SK-N-SH (cell line): ENCODE results near the gene PDE8A. TPM values are rescaled to one million over a fixed set of nuclear protein-coding genes. Genes with fewer than 3 reads are reported as not detected.
"Not testable (repeated sequence)": the region's sequence is repeated elsewhere in the genome, so short reads cannot be mapped to it uniquely, and the experiment has no call there.

Experiments used
- CTCF ChIA-PET: fragments of 300-600, 350-600 bp; formaldehyde crosslinking; extraction: SDS; loops from one replicate; lab custom pipeline; 2021; lab: Yijun Ruan, JAX
- POLR2A ChIA-PET: fragments of 350-600 bp; sonication (Branson Sonifier 250); formaldehyde crosslinking; extraction: SDS; loops from one replicate; lab custom pipeline; 2020; ENCODE audit warnings: antibody characterized with exemption, inconsistent platforms; lab: Yijun Ruan, JAX
- DNase-seq: peaks from one replicate; pipeline ENCODE4 v3.0.0; 2012
- H2AFZ ChIP-seq: fragments of 200-600 bp; sonication (generic); 2 replicates; pipeline ENCODE4 v1.8.1; 2016; ENCODE audit warnings: antibody characterized with exemption, mild to moderate bottlenecking, low read depth
- H3F3A ChIP-seq: fragments of 200-600 bp; sonication (generic); replicated peaks from 2 replicates; pipeline ENCODE3; 2016; ENCODE audit warnings: antibody characterized with exemption, mild to moderate bottlenecking; ENCODE audit not compliant: insufficient read depth
- H3K27ac ChIP-seq, 2 experiments: fragments of 200-500 bp in 1 of 2; fragments of 200-600 bp in 1 of 2; sonication (Bioruptor generic) in 1 of 2; sonication (generic), shearing (Covaris generic) in 1 of 2; 2 replicates each; pipeline versions ENCODE4 v1.5.1 to v1.6.1; 2014 to 2016; ENCODE audit warnings: low read depth in 2 of 2, inconsistent platforms in 1 of 2, low read length in 1 of 2, mild to moderate bottlenecking in 1 of 2, mixed read lengths in 1 of 2
- H3K27me3 ChIP-seq: fragments of 200-600 bp; sonication (generic), shearing (Covaris generic); 2 replicates; pipeline ENCODE4 v1.6.1; 2016; ENCODE audit warnings: mixed run types; ENCODE audit not compliant: insufficient read depth
- H3K36me3 ChIP-seq, 2 experiments: fragments of 200-500 bp in 1 of 2; fragments of 200-600 bp in 1 of 2; sonication (Bioruptor generic) in 1 of 2; sonication (generic) in 1 of 2; replicated peaks in 1 of 2; 2 replicates each; pipeline versions ENCODE3 to v1.5.1; 2014 to 2016; ENCODE audit warnings: low read length in 1 of 2, mild to moderate bottlenecking in 1 of 2; ENCODE audit not compliant: insufficient read depth in 2 of 2, control insufficient read depth in 1 of 2
- H3K4me1 ChIP-seq, 2 experiments: fragments of 200-500 bp in 1 of 2; fragments of 200-600 bp in 1 of 2; sonication (Bioruptor generic) in 1 of 2; sonication (generic), shearing (Covaris generic) in 1 of 2; 2 replicates each; pipeline versions ENCODE4 v1.5.1 to v1.6.1; 2014 to 2016; ENCODE audit warnings: low read depth in 1 of 2, low read length in 1 of 2, mixed run types in 1 of 2; ENCODE audit not compliant: insufficient read depth in 2 of 2, control insufficient read depth in 1 of 2
- H3K4me2 ChIP-seq: fragments of 200-600 bp; sonication (generic), shearing (Covaris generic); 2 replicates; pipeline ENCODE4 v1.6.1; 2017; ENCODE audit warnings: mixed run types
- H3K4me3 ChIP-seq, 2 experiments: fragments of 200-500 bp in 1 of 2; fragments of 200-600 bp in 1 of 2; sonication (Bioruptor generic) in 1 of 2; sonication (generic), shearing (Covaris generic) in 1 of 2; 2 replicates each; pipeline versions ENCODE4 v1.5.1 to v1.8.1; 2014 to 2016; ENCODE audit warnings: low read depth in 2 of 2, inconsistent platforms in 1 of 2, low read length in 1 of 2, mild to moderate bottlenecking in 1 of 2, mixed read lengths in 1 of 2, moderate library complexity in 1 of 2
- H3K79me2 ChIP-seq: fragments of 200-600 bp; sonication (generic); 2 replicates; pipeline ENCODE4 v1.8.1; 2017; ENCODE audit warnings: mild to moderate bottlenecking; ENCODE audit not compliant: insufficient read depth
- H3K9ac ChIP-seq: fragments of 200-600 bp; sonication (generic); 2 replicates; pipeline ENCODE4 v1.6.1; 2017; ENCODE audit warnings: mixed run types
- H3K9me2 ChIP-seq: fragments of 200-600 bp; sonication (generic); 2 replicates; pipeline ENCODE4 v1.6.1; 2017; ENCODE audit warnings: mixed run types
- H3K9me3 ChIP-seq: fragments of 200-600 bp; sonication (generic); 2 replicates; pipeline ENCODE4 v1.6.1; 2017; ENCODE audit warnings: mixed run types, mild to moderate bottlenecking, moderate library complexity
- H4K20me1 ChIP-seq: fragments of 200-600 bp; sonication (generic); 2 replicates; pipeline ENCODE4 v1.6.1; 2017; ENCODE audit warnings: mild to moderate bottlenecking, mixed run types; ENCODE audit not compliant: insufficient read depth
- ELF1 ChIP-seq: IDR thresholded peaks from 2 replicates; pipeline ENCODE4 v1.4.0; 2012
- EZH2phosphoT487 ChIP-seq: fragments of 200-600 bp; sonication (generic); IDR thresholded peaks from 2 replicates; pipeline ENCODE4 v1.6.1; 2017; ENCODE audit warnings: low read depth, mixed run types, mild to moderate bottlenecking, antibody characterized with exemption, moderate library complexity, borderline replicate concordance
- FOXJ3 ChIP-seq: sonication (generic); formaldehyde crosslinking; IDR thresholded peaks from 2 replicates; pipeline ENCODE4 v1.5.1; 2020; ENCODE audit warnings: mild to moderate bottlenecking, missing genetic modification reagents
- FOXM1 ChIP-seq: IDR thresholded peaks from 2 replicates; pipeline ENCODE4 v1.4.0; 2012; ENCODE audit warnings: low read depth, mild to moderate bottlenecking
- GATA2 ChIP-seq: sonication (generic); formaldehyde crosslinking; IDR thresholded peaks from 2 replicates; pipeline ENCODE4 v1.5.0; 2020; ENCODE audit warnings: mild to moderate bottlenecking, missing genetic modification reagents
- MEF2A ChIP-seq: IDR thresholded peaks from 2 replicates; pipeline ENCODE4 v1.4.0; 2012; ENCODE audit warnings: low read depth, borderline replicate concordance
- MXI1 ChIP-seq: IDR thresholded peaks from 2 replicates; pipeline ENCODE4 v1.6.1; 2012; ENCODE audit warnings: mild to moderate bottlenecking, low read depth, low read length, improper control_type of control experiment
- NFIC ChIP-seq: IDR thresholded peaks from 2 replicates; pipeline ENCODE4 v1.4.0; 2012; ENCODE audit warnings: borderline replicate concordance
- POLR2AphosphoS5 ChIP-seq: IDR thresholded peaks from 2 replicates; pipeline ENCODE4 v1.6.1; 2012; ENCODE audit warnings: low read depth, low read length
- RCOR1 ChIP-seq: fragments of 150-350 bp; IDR thresholded peaks from 2 replicates; pipeline ENCODE4 v1.6.1; 2017; ENCODE audit warnings: antibody characterized with exemption, low read length
- SIN3A ChIP-seq: IDR thresholded peaks from 2 replicates; pipeline ENCODE4 v1.6.1; 2012; ENCODE audit warnings: low read depth, mild to moderate bottlenecking, low read length, moderate library complexity, borderline replicate concordance
- TAF1 ChIP-seq: IDR thresholded peaks from 2 replicates; pipeline ENCODE4 v1.6.1; 2012; ENCODE audit warnings: low read depth, mild to moderate bottlenecking, low read length, moderate library complexity, borderline replicate concordance
- TEAD4 ChIP-seq: IDR thresholded peaks from 2 replicates; pipeline ENCODE4 v1.4.0; 2012; ENCODE audit warnings: mild to moderate bottlenecking, borderline replicate concordance; ENCODE audit not compliant: insufficient read depth
- YY1 ChIP-seq: IDR thresholded peaks from 2 replicates; pipeline ENCODE4 v1.4.0; 2012; ENCODE audit warnings: low read depth, mild to moderate bottlenecking
- WGBS: methylation state at CpG from one replicate; pipeline ENCODE4 v1.1.6; 2017; ENCODE audit warnings: low lambda C conversion rate; 5-methylcytosine and 5-hydroxymethylcytosine counted together
- polyA plus RNA-seq, 3 experiments: library from polyadenylated mRNA; depleted of rRNA; stranded (reverse); fragments of >200 nt; gene quantifications; 2 replicates each; pipeline ENCODE4 v1.2.3, GENCODE V29; 2012
- TF ChIP-seq, protein P1 (sequence below): IDR thresholded peaks from 2 replicates; pipeline ENCODE4 v1.4.0; 2012; ENCODE audit warnings: low read depth, borderline replicate concordance
- TF ChIP-seq, protein P2 (sequence below): IDR thresholded peaks from 2 replicates; pipeline ENCODE4; 2012

Gene PDE8A
- polyA plus RNA-seq, 1 of the 3 experiments (the other 2 are of a cell fraction): 13.4 TPM

DNA sequence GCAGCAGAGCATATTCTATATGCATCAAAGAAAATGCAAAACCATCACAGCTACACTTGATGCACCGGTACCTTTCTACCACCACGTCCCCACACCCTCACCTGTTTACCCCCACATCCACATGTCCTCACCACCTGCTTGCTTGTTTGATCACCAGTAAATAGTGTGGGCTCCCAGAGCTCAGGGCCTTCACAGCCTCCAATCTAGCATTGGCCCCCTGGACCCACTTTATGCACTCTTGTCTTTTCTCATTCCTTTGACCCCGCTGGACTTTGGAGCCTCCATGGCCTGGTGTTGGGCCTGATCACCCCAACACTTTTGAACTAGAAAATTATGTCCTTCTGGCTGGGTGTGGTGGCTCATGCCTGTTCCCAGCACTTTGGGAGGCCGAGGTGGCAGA is 190.1 kb downstream of the PDE8A start (continued):
- TF ChIP-seq MEF2A: no peak
- TF ChIP-seq EZH2phosphoT487: no peak
- TF ChIP-seq, protein P1, sequence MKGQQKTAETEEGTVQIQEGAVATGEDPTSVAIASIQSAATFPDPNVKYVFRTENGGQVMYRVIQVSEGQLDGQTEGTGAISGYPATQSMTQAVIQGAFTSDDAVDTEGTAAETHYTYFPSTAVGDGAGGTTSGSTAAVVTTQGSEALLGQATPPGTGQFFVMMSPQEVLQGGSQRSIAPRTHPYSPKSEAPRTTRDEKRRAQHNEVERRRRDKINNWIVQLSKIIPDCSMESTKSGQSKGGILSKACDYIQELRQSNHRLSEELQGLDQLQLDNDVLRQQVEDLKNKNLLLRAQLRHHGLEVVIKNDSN: no peak
- no peak for TF ChIP-seq ELF1
- TF ChIP-seq GATA2 (CRISPR knock-in tag): no peak
- TF ChIP-seq POLR2AphosphoS5: no peak
- TF ChIP-seq FOXM1: no peak
- no peak for TF ChIP-seq SIN3A

DNA sequence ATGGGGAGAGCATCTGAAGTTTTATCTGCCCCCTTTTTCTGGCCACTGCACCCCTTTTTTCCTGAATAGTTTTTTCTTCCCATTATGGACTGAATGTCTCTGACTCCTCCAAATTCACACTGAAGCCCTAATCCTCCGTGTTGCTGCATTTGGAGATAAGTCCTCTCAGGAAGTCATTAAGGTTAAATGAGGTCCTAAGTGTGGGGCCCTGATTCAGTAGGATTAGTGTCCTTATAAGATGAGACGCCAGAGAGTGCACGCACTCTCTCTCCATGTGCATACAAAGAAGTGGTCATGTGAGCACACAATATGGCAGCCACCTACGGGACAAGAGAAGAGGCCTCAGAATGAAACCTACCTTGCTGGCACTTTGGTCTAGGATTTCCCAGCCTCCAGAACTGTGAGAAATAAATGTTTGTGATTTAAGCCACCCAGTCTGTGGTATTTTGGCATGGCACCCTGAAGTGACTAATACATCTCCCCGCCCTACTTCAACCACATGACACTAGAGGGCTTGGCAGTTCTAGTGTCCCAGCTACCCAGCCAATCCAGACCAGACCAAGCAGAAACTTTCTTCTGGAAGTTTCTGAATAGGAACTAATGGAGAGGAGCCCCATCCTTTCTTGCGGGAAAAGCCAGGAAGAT is 191.3 kb downstream of the PDE8A start:
- Histone ChIP-seq H3K9ac (no peak overlapping the region), H3F3A (no peaks in the 10 kb centered on the region), H3K4me1 (peaks cover 3 to 8% of the 10 kb centered on the region in 2 experiments; a peak in 2 of 4 replicates), H3K27me3 (no peaks in the 10 kb centered on the region), H4K20me1 (no peaks in the 10 kb centered on the region), H3K36me3 (no peaks in the 10 kb centered on the region), H3K9me2 (no peaks in the 10 kb centered on the region), H3K4me3 (no peak overlapping the region)
- WGBS: 76% methylated on average over 6 of the region's 6 CpGs
- POLR2A ChIA-PET: no interaction called here
- no peak for TF ChIP-seq TEAD4
- no peak for TF ChIP-seq RCOR1
- no peak for TF ChIP-seq TAF1
- TF ChIP-seq YY1: no peak
- no peak for TF ChIP-seq FOXJ3 (CRISPR knock-in tag)
- TF ChIP-seq EZH2phosphoT487: no peak
- TF ChIP-seq NFIC: no peak
- TF ChIP-seq, protein P2, sequence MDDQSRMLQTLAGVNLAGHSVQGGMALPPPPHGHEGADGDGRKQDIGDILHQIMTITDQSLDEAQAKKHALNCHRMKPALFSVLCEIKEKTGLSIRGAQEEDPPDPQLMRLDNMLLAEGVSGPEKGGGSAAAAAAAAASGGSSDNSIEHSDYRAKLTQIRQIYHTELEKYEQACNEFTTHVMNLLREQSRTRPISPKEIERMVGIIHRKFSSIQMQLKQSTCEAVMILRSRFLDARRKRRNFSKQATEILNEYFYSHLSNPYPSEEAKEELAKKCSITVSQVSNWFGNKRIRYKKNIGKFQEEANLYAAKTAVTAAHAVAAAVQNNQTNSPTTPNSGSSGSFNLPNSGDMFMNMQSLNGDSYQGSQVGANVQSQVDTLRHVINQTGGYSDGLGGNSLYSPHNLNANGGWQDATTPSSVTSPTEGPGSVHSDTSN: no peak
- TF ChIP-seq MXI1: no peak
- TF ChIP-seq, all 33 proteins: peak for 0
- H3K9me3 ChIP-seq: peaks cover 4% of the 10 kb centered on the region; the same call in 1 of the 2 replicates
- H3K79me2 ChIP-seq: no peaks in the 10 kb centered on the region
- no peak for DNase-seq
- CTCF ChIA-PET: interaction anchor here (1.2 kb wide), 1 partner anchor 218 kb away, joined by 4 read pairs; no protein-coding TSS in a partner anchor
- no peak overlapping the region for H3K27ac ChIP-seq
- H3K4me2 ChIP-seq: no peak overlapping the region
- no peak overlapping the region for H2AFZ ChIP-seq

DNA sequence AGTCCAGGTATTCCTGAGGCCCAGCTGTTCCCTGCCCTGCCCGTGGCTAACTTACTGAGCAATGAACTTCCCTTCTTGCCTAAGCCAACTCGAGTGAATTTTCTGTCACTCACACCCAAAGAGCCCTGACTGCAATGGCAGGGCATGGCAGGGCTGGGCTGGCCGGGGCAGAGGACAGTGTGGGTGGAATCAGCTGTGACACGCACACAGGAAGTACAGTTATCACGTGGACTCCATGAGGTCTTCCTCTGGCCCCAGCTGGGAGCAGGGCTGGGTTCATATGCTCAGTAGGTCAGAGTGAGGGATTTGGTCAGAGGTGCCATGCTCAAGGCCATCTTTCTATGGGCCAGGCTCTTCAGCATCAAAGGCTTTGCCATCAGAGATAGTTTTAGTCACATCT is 192.0 kb downstream of the PDE8A start:
- DNase-seq, H3K4me3 ChIP-seq, H3K27ac ChIP-seq, H3K4me2 ChIP-seq, H3K9me2 ChIP-seq, H3K36me3 ChIP-seq, H4K20me1 ChIP-seq, H3K4me1 ChIP-seq, H3K9ac ChIP-seq, H3K27me3 ChIP-seq, H2AFZ ChIP-seq, H3K79me2 ChIP-seq, POLR2A ChIA-PET, H3F3A ChIP-seq, H3K9me3 ChIP-seq: not testable (repeated sequence)
- CTCF ChIA-PET: interaction anchor here (1.2 kb wide), 1 partner anchor 218 kb away, joined by 4 read pairs; no protein-coding TSS in a partner anchor
- 46% methylated on average over 3 of the region's 5 CpGs for WGBS
